ENCODE results near the gene WDR54.

Gene WDR54

DNA sequence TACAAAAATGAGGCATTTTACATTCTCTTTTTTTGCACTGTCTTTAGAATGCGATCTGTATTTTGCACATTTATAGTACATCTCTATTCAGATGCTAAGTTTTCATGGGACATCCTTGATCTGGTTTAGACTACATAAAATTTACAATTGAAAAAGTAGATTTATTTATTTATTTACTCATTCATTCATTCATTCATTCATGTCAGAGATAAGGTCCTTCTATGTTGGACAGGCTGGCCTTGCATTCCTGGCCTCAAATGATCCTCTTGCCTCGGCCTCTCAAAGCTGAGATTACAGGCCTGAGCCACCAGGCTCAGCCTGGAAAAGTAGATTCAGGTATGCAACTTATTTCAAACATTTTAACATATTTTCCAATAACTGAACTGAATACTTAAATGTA lies 25.4 kb upstream of the WDR54 start:
- H3K4me1 ChIP-seq (ENCODE audit: insufficient read depth, poor library complexity, severe bottlenecking): no peaks in the 10 kb centered on the region
- no peak overlapping the region for H3K27ac ChIP-seq (ENCODE audit: poor library complexity, severe bottlenecking)
- TF ChIP-seq, protein P1, sequence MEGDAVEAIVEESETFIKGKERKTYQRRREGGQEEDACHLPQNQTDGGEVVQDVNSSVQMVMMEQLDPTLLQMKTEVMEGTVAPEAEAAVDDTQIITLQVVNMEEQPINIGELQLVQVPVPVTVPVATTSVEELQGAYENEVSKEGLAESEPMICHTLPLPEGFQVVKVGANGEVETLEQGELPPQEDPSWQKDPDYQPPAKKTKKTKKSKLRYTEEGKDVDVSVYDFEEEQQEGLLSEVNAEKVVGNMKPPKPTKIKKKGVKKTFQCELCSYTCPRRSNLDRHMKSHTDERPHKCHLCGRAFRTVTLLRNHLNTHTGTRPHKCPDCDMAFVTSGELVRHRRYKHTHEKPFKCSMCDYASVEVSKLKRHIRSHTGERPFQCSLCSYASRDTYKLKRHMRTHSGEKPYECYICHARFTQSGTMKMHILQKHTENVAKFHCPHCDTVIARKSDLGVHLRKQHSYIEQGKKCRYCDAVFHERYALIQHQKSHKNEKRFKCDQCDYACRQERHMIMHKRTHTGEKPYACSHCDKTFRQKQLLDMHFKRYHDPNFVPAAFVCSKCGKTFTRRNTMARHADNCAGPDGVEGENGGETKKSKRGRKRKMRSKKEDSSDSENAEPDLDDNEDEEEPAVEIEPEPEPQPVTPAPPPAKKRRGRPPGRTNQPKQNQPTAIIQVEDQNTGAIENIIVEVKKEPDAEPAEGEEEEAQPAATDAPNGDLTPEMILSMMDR (IDR thresholded peaks at IDR 0.05; ENCODE audit: poor library complexity, severe bottlenecking): no peak
- ATAC-seq (ENCODE audit: low read depth) (no peak), DNase-seq (ENCODE audit: low spot score) (no peak)
- no peaks in the 10 kb centered on the region for H3K27me3 ChIP-seq (ENCODE audit: insufficient read depth, poor library complexity, severe bottlenecking)
- no peaks in the 10 kb centered on the region for H3K36me3 ChIP-seq (ENCODE audit: low read depth)
- H3K4me3 ChIP-seq (ENCODE audit: severe bottlenecking): no peak overlapping the region
- H3K9me3 ChIP-seq (ENCODE audit: severe bottlenecking): no peaks in the 10 kb centered on the region

DNA sequence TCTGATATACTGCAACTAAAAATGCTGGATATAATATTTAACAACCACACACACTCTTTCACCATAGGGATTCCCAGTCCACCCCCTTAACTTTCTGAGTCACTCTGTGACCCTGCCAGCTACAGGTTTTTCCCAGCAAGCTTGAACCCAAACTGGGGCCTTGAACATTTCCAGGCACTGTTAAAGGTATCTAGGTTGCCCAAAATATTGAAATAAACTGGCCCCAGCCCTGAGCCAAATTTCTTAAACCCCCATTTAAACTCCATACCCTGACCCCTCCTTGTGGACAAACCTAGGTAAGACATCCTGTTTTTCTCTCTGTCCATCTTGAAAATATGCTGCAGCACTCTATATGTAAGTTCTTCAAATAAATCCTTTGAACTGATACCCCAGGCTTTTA lies 21.7 kb upstream of the WDR54 start:
- ATAC-seq (ENCODE audit: low read depth) (no peak), DNase-seq (ENCODE audit: low spot score) (no peak)
- H3K36me3 ChIP-seq (ENCODE audit: low read depth): no peaks in the 10 kb centered on the region
- TF ChIP-seq, protein P1 (IDR thresholded peaks at IDR 0.05; ENCODE audit: poor library complexity, severe bottlenecking): peak; percentile 48
- no peak overlapping the region for H3K27ac ChIP-seq (ENCODE audit: poor library complexity, severe bottlenecking)
- H3K4me3 ChIP-seq (ENCODE audit: severe bottlenecking): no peak overlapping the region
- H3K4me1 ChIP-seq (ENCODE audit: insufficient read depth, poor library complexity, severe bottlenecking): no peaks in the 10 kb centered on the region
- H3K9me3 ChIP-seq (ENCODE audit: severe bottlenecking): no peaks in the 10 kb centered on the region
- no peaks in the 10 kb centered on the region for H3K27me3 ChIP-seq (ENCODE audit: insufficient read depth, poor library complexity, severe bottlenecking)

DNA sequence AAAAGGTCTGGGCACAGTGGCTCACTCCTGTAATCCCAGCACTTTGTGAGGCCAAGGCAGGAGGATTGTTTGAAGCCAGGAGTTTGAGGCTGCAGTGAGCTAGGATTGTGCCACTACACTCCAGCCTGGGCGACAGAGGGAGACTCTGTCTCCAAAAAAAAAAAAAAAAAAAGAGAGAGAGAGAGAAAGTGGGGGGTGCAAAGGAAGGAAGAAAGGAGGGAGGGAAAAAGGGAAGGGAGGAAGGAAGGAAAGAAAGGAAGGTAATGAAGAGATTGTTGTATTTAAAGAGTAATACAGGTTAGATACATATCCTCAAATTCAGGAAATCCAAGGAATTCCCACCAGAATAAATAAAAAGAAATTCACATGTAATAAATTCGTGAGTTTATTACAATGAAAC lies 19.6 kb upstream of the WDR54 start:
- no peak for ATAC-seq (ENCODE audit: low read depth)
- no peak overlapping the region for H3K27ac ChIP-seq (ENCODE audit: poor library complexity, severe bottlenecking)

DNA sequence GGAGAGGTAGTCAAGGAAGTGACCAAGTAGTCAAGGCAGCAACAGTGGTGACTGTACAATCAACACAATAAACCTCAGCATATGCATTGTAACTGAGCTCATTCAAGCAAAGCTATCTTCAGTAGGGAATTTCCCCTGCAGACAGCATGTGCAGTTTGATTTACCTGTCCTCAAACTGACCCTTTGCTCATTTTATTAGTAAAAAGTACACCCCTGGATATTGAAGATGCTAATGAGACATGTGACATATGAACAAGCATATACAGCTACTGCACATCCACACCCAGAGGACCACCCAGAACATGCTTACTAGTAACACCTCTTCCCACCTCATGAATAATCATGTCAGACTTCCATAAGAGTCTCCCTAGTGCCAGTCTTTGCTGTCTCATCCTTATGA lies 15.5 kb upstream of the WDR54 start:
- no peak for DNase-seq (ENCODE audit: low spot score)
- H3K27ac ChIP-seq (ENCODE audit: poor library complexity, severe bottlenecking): peak overlapping the region; percentile 8
- ATAC-seq (ENCODE audit: low read depth): peak; percentile 60
- TF ChIP-seq, protein P1 (IDR thresholded peaks at IDR 0.05; ENCODE audit: poor library complexity, severe bottlenecking): no peak
- no peaks in the 10 kb centered on the region for H3K36me3 ChIP-seq (ENCODE audit: low read depth)
- H3K27me3 ChIP-seq (ENCODE audit: insufficient read depth, poor library complexity, severe bottlenecking): no peaks in the 10 kb centered on the region
- H3K4me3 ChIP-seq (ENCODE audit: severe bottlenecking): no peak overlapping the region
- H3K4me1 ChIP-seq (ENCODE audit: insufficient read depth, poor library complexity, severe bottlenecking): peaks cover 10% of the 10 kb centered on the region
- H3K9me3 ChIP-seq (ENCODE audit: severe bottlenecking): peaks cover 2% of the 10 kb centered on the region

More for the DNA sequence above, 19.6 kb upstream of the WDR54 start:
- Histone ChIP-seq H3K9me3 (ENCODE audit: severe bottlenecking) (no peaks in the 10 kb centered on the region), H3K4me1 (ENCODE audit: insufficient read depth, poor library complexity, severe bottlenecking) (peaks cover 8% of the 10 kb centered on the region), H3K27me3 (ENCODE audit: insufficient read depth, poor library complexity, severe bottlenecking) (no peaks in the 10 kb centered on the region), H3K4me3 (ENCODE audit: severe bottlenecking) (no peak overlapping the region), H3K36me3 (ENCODE audit: low read depth) (no peaks in the 10 kb centered on the region)
- TF ChIP-seq, protein P1 (IDR thresholded peaks at IDR 0.05; ENCODE audit: poor library complexity, severe bottlenecking): no peak
- DNase-seq (ENCODE audit: low spot score): no peak

DNA sequence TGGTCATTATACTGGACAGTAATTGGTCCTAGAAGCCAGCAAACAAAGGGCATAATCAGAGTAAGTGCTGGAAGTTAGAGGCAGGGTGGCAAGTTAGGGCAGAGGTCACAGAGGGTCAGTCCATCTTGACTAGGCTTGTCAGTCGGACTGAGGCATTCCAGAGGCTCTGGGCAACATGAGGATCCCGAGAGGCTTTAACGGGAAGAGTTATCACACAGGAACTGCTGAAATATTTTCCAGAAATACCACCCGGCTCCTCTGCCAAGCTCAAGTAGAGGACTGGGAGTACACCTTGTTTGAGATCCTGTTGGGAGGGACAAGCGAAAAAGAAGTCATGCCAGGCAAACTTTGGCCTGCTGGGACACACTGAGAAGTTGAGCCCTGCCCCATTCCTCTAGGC lies 13.8 kb upstream of the WDR54 start:
- H3K27ac ChIP-seq (ENCODE audit: poor library complexity, severe bottlenecking): no peak overlapping the region
- no peak overlapping the region for H3K4me3 ChIP-seq (ENCODE audit: severe bottlenecking)
- TF ChIP-seq, protein P1 (IDR thresholded peaks at IDR 0.05; ENCODE audit: poor library complexity, severe bottlenecking): no peak
- no peaks in the 10 kb centered on the region for H3K27me3 ChIP-seq (ENCODE audit: insufficient read depth, poor library complexity, severe bottlenecking)
- H3K36me3 ChIP-seq (ENCODE audit: low read depth): no peaks in the 10 kb centered on the region
- ATAC-seq (ENCODE audit: low read depth): no peak
- peaks cover 10% of the 10 kb centered on the region for H3K4me1 ChIP-seq (ENCODE audit: insufficient read depth, poor library complexity, severe bottlenecking)
- H3K9me3 ChIP-seq (ENCODE audit: severe bottlenecking): peaks cover 2% of the 10 kb centered on the region
- DNase-seq (ENCODE audit: low spot score): no peak

Measured in RWPE2 (cell line).